C4-2B (cell line): ENCODE data around the gene EIF3F.

ENCODE experiments used
- H3K27ac ChIP-seq: fragments of 450-650 bp; 2 replicates; pipeline ENCODE4 v1.5.1; 2017
- CTCF ChIP-seq: fragments of 450-650 bp; conservative IDR thresholded peaks from 2 replicates; pipeline ENCODE4 v1.5.1; 2017; ENCODE audit warnings: mild to moderate bottlenecking
- ZFX ChIP-seq: fragments of 450-650 bp; IDR thresholded peaks from 2 replicates; pipeline ENCODE4 v1.6.1; 2017

Gene EIF3F

DNA sequence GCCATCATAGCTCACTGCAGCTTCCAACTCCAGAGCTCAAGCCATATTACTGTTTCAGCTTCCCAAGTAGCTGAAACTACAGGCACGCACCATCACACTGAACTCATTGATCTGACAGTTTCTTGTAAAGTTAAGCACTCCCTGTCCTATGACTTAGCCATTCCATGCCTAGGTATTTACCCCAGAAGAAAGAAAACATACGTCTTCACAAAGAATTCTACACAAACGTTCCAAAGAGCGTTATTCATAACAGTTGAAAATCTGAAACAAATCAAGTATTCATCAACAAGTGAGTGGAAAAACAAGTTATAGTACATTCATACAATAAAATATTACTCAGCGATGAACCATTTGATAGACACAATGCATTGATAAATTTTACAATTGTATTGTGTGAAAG, 14.1 kb upstream of the EIF3F start:
- H3K27ac ChIP-seq, result no peak overlapping the region
- no peak for TF ChIP-seq ZFX

GRCh38 chr11:7974668-7975067, 12.5 kb upstream of the EIF3F start:
- TF ChIP-seq ZFX, result no peak
- no peak for TF ChIP-seq CTCF
- H3K27ac ChIP-seq, result no peak overlapping the region

DNA sequence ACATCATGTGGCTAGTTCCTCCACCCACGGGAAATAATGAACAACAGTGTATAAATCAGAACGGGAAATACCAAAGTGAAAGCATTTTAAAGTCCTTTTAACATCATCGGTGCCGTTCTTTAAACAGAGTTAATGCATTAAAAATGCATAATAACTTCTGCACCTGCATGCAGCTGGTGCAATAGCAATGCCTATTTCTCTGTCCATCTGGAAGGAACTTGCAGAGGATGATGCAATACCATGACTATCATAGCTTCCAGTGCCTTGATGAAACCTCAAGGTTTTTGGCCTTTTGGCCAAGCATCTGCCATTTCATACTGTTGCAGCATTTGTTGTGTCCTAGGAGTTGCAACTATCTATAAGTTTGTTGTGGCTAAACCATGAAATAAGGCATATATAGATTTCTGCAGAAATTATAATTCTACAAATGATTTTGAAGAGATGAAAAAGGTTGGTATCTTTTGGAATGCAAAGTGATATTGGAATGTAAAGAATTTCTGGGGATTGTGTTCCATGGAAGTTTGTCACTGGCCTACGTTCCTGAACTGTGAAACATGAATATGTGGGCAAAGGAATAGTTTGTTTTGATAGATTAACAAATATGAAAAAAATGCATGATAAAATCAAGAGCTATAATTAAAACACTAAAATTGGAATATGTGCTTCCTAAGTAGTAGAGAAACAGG, 9.8 kb upstream of the EIF3F start:
- H3K27ac ChIP-seq, result no peak overlapping the region
- TF ChIP-seq CTCF, result no peak
- no peak for TF ChIP-seq ZFX

- TF ChIP-seq CTCF, result no peak
- TF ChIP-seq ZFX, result no peak
- no peak overlapping the region for H3K27ac ChIP-seq
These were observed 5.4 kb upstream of the EIF3F start for GRCh38 chr11:7981619-7982157.

DNA sequence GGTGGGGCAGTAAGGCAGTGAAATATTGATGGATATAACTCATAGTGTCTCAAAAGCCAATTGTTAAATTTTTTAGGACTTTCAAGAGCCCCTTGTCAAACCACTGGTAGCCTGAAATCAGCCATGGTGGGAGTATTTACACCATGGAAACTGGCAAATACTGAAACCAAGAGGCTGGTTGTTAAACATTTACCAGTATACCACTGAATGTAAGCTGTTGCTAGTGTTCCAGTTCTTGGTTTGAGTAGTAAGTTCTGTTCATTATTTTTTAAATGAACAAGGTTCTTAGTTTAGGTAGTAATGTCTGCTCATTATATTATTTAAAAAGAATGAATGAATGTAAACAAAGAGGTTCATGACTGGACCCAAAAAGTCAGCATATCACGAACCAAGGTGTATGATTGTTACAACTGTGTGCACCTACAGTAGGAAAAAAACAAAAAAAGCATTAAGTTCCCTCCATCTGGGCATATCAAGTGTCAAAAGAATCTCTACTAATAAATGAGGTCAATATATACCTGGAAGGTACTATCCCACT, 4.5 kb upstream of the EIF3F start:
- TF ChIP-seq ZFX (no peak), CTCF (no peak)
- H3K27ac ChIP-seq, result no peak overlapping the region

DNA sequence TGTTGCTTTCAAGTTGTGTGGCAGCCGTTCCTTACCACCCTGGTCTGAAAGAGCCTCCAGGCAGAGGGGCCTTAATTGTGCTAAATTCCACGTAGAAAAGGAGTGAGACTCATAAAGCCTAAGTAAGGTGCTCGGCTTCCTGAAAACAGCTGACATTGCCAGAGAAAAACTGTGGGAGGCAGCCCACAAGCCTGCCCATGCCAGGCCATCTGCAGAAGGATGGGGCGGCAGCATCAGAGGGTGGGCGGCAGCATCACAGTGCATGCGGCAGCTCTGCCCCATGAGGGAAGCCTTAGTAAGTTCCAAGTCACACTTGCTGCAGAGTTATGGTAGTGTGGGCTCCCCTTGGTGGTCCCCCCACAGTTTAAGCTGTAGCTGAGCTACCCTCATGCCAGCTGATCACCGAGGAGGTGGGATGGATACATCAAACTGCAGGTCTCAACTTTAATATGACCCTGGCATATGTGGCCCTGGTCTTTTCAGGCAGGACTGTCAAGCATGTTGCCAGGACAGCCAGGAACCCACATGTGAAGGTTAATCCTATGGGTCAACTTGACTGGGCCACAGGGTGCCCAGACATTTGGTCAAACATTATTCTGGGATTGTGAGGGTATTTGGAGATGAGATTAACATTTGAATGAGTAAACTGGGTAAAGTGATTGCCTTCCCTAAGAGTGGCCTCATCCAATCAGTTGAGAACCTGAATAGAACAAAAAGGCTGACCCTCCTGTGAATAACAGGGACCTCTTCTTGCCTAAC, 3.1 kb upstream of the EIF3F start:
- TF ChIP-seq ZFX (no peak), CTCF (no peak)

GRCh38 chr11:7987560-7987883, 385 bp downstream of the EIF3F start:
- 0 out of 2 replicates have a peak, but pooled peaks have one; percentile 40 for TF ChIP-seq ZFX
- peak overlapping the region; percentile 83 for H3K27ac ChIP-seq

More for the DNA sequence above, 3.1 kb upstream of the EIF3F start:
- no peak overlapping the region for H3K27ac ChIP-seq

DNA sequence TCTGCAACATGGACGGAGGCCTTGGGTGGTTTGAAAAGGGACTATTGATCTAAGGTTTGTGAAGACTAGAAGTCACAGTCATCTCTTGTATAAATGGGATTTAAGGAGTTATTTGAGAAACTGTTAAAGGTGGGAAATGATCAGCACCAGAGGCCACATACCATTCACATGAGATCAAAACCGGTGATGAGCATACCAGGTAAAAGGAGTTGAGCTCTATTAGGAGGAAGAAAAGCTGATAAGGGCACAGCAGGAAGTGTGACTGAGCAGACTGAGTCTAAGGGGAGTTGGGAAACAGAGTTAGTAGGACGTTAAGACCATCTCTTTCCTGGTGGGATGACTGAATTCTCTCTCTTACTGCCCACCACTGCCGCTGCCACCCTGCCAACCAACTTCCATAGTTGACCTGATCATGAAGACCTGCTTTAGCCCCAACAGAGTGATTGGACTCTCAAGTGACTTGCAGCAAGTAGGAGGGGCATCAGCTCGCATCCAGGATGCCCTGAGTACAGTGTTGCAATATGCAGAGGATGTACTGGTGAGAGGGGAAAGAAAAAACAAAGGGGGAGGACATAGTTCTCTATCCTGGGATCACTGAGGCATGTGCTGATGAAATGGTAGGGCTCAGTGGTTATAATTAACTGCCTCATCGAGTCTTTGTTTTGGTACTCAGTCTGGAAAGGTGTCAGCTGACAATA, 7.6 kb downstream of the EIF3F start:
- TF ChIP-seq ZFX (no peak), CTCF (no peak)
- H3K27ac ChIP-seq, result no peak overlapping the region
